Kidney epithelial cell (primary cell): ENCODE results near the gene ING2. TPM values are rescaled to one million over a fixed set of nuclear protein-coding genes. Genes with fewer than 3 reads are reported as not detected.
A peak's percentile ranks its signal among the peaks of the same experiment; 100 is the strongest.
"Not testable (repeated sequence)": the region's sequence is repeated elsewhere in the genome, so short reads cannot be mapped to it uniquely, and the experiment has no call there.

Source experiments
- DNase-seq: peaks from one replicate; pipeline ENCODE4 v3.0.0-alpha.2; 2010; ENCODE audit warnings: low read depth
- H3K27me3 ChIP-seq: 2 replicates; pipeline ENCODE4 v1.6.0; 2011; ENCODE audit warnings: low read length; ENCODE audit not compliant: control insufficient read depth, insufficient read depth
- H3K36me3 ChIP-seq: 2 replicates; pipeline ENCODE4 v1.5.1; 2011; ENCODE audit warnings: low read length; ENCODE audit not compliant: control insufficient read depth, insufficient read depth
- H3K4me3 ChIP-seq: 2 replicates; pipeline ENCODE4 v1.5.1; 2011; ENCODE audit warnings: low read depth, mild to moderate bottlenecking, control low read depth, low read length
- CTCF ChIP-seq: IDR thresholded peaks from 2 replicates; pipeline ENCODE4 v1.5.1; 2011; ENCODE audit warnings: mild to moderate bottlenecking, moderate library complexity, low read length, control low read depth, inconsistent platforms; ENCODE audit not compliant: insufficient read depth, poor library complexity, severe bottlenecking
- total RNA-seq: library from RNA; depleted of rRNA; stranded (reverse); fragments of >200 nt; gene quantifications from 2 replicates; pipeline ENCODE4 v1.2.3, GENCODE V29; 2015

The ING2 gene, protein sequence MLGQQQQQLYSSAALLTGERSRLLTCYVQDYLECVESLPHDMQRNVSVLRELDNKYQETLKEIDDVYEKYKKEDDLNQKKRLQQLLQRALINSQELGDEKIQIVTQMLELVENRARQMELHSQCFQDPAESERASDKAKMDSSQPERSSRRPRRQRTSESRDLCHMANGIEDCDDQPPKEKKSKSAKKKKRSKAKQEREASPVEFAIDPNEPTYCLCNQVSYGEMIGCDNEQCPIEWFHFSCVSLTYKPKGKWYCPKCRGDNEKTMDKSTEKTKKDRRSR
- 9.9 and 10.1 TPM in 2 replicates for total RNA-seq

GRCh38 chr4:183504930-183505610 lies at the start of gene ING2:
TSS of gene ING2 (plus strand) at chr4:183505058. CDS start at chr4:183505196, 138 bp downstream.
- DNase-seq, result no peak
- peak within 1 kb of the TSS; percentile 89 for H3K4me3 ChIP-seq
- TF ChIP-seq CTCF, result no peak
- H3K27me3 ChIP-seq, result no peaks in the 10 kb centered on the region
- no peaks in the 10 kb centered on the region for H3K36me3 ChIP-seq

DNA sequence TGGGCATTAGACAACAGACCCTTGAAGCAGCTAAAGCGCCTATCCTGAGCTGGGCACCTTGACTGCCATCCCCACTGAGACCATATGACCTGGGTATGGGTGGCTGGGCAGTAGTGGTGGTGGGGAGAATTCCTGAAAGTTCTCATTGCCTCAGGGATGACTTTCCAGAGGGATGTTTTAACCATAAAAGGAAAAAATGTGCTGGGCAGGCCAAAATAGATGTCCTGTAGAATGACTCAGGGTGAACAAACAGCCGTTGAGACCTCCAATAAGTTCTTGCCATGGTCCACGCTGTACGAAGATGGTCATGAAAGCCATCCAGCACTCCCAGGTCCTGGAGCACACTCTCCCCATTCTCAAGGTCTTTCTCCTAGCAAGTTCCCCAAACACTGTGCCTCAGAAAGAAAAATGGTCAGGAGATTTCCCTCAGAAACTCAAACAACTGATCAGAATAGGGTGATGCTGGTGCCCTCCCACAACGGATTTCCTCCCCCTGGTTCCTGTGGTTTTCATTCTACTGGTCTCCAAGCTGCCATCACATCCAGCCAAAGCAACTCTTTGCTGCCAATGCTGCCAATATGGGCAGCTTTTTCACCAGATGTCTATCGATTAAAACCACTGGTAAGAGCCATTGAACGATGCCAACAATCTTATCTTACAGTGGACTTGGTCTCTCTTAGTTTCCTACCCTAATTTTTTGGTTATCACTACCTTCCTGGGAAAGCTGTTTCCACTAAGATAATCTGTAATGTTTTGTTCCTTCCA lies 49.2 kb upstream of the ING2 start:
- DNase-seq, result no peak
- no peak for TF ChIP-seq CTCF
- Histone ChIP-seq H3K27me3 (no peaks in the 10 kb centered on the region), H3K36me3 (no peaks in the 10 kb centered on the region), H3K4me3 (no peak overlapping the region)

- no peak for DNase-seq
- Histone ChIP-seq H3K27me3 (no peaks in the 10 kb centered on the region), H3K36me3 (no peaks in the 10 kb centered on the region), H3K4me3 (no peak overlapping the region)
- no peak for TF ChIP-seq CTCF
These were observed 46.9 kb upstream of the ING2 start for GRCh38 chr4:183458005-183458404.

- not testable (repeated sequence) for H3K27me3 ChIP-seq, H3K4me3 ChIP-seq, DNase-seq, H3K36me3 ChIP-seq
These were observed 40.8 kb upstream of the ING2 start for GRCh38 chr4:183463903-183464619.

- DNase-seq, result not testable (repeated sequence)
These were observed 39.0 kb upstream of the ING2 start for GRCh38 chr4:183465879-183466278.

DNA sequence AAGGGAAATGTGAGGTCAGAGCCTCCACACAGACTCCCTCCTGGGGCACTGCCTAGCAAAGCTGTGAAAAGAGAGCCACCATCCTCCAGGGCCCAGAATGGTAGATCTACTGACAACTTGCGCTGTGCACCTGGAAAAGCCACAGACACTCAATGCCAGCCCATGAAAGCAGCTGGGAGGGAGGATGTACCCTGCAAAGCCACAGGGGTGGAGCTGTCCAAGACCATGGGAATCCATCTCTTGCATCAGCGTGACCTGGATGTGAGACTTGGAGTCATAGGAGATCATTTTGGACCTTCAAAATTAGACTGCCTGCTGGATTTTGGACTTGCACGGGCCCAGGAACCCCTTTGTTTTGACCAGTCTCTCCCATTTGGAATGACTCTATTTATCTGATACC lies 37.6 kb upstream of the ING2 start:
- H3K4me3 ChIP-seq, result no peak overlapping the region
- no peak for TF ChIP-seq CTCF
- no peak for DNase-seq
- no peaks in the 10 kb centered on the region for H3K36me3 ChIP-seq
- H3K27me3 ChIP-seq, result no peaks in the 10 kb centered on the region

More at GRCh38 chr4:183465879-183466278, 39.0 kb upstream of the ING2 start:
- not testable (repeated sequence) for H3K36me3 ChIP-seq, H3K4me3 ChIP-seq, H3K27me3 ChIP-seq
